Endothelial cell of umbilical vein (primary cell): ENCODE data around the gene ACTL10. TPM values are rescaled to one million over a fixed set of nuclear protein-coding genes. Genes with fewer than 3 reads are reported as not detected.

Experiments used
- BruUV-seq: library from RNA; stranded (reverse); fragments of 400-500 nt; replicated peaks from 2 replicates; lab custom pipeline; 2021; lab: Mats Ljungman, UMichigan
- CTCF ChIA-PET: fragments of 300-600, 350-600 bp; sonication (Branson Sonifier 250); formaldehyde crosslinking; loops from one replicate; lab custom pipeline; 2021; ENCODE audit warnings: antibody characterized with exemption, inconsistent platforms; lab: Charles Lee
- POLR2A ChIA-PET: fragments of 300-600, 350-600 bp; sonication (Branson Sonifier 250); formaldehyde crosslinking; loops from one replicate; lab custom pipeline; 2021; ENCODE audit warnings: antibody characterized with exemption, inconsistent platforms; lab: Charles Lee
- DNase-seq: peaks from one replicate; pipeline ENCODE4 v3.0.0-alpha.2; 2011; ENCODE audit warnings: low read depth, low spot score
- FAIRE-seq: peaks from 2 replicates; lab custom pipeline; 2011; peaks lifted over from hg19 to GRCh38; lab: Jason Lieb, UNC
- H2AFZ ChIP-seq: 2 replicates; pipeline ENCODE4 v1.6.0; 2012; ENCODE audit warnings: low read depth, low read length, control low read depth, inconsistent platforms
- H3K27ac ChIP-seq: 2 replicates; pipeline ENCODE4 v1.5.1; 2011; ENCODE audit warnings: low read depth, mild to moderate bottlenecking, control low read depth, low read length, moderate library complexity; ENCODE audit not compliant: insufficient read depth
- H3K27me3 ChIP-seq, 2 experiments: 2 replicates each; pipeline versions ENCODE4 v1.6.0 to v1.6.1; 2011; ENCODE audit warnings: low read length in 2 of 2, mixed read lengths in 1 of 2; ENCODE audit not compliant: control insufficient read depth in 2 of 2, insufficient read depth in 2 of 2
- H3K36me3 ChIP-seq, 2 experiments: 2 replicates in 1 of 2; 3 replicates in 1 of 2; pipeline ENCODE4 v1.5.1; 2011; ENCODE audit warnings: low read length in 2 of 2, mild to moderate bottlenecking in 1 of 2, moderate library complexity in 1 of 2; ENCODE audit not compliant: control insufficient read depth in 2 of 2, insufficient read depth in 2 of 2; ENCODE audit errors: extremely low read depth in 1 of 2
- H3K4me1 ChIP-seq: 3 replicates; pipeline ENCODE4 v1.5.1; 2011; ENCODE audit warnings: mild to moderate bottlenecking, low read length; ENCODE audit not compliant: control insufficient read depth, insufficient read depth; ENCODE audit errors: extremely low read depth
- H3K4me2 ChIP-seq: 2 replicates; pipeline ENCODE4 v1.6.1; 2011; ENCODE audit warnings: low read length, control low read depth, mixed read lengths; ENCODE audit not compliant: insufficient read depth
- H3K4me3 ChIP-seq, 3 experiments: fragments of 200-600 bp in 1 of 3; sonication (generic), shearing (Covaris generic) in 1 of 3; replicated peaks in 1 of 3; 2 replicates each; pipeline ENCODE4 v1.5.1; 2011 to 2016; ENCODE audit warnings: control low read depth in 3 of 3, low read length in 3 of 3, mild to moderate bottlenecking in 2 of 3, inconsistent platforms in 1 of 3, low read depth in 1 of 3, moderate library complexity in 1 of 3; ENCODE audit not compliant: insufficient read depth in 1 of 3
- H3K79me2 ChIP-seq: 2 replicates; pipeline ENCODE4 v1.6.0; 2012; ENCODE audit warnings: low read length, inconsistent platforms; ENCODE audit not compliant: control insufficient read depth, insufficient read depth
- H3K9ac ChIP-seq: replicated peaks from 2 replicates; pipeline ENCODE3; 2011; ENCODE audit warnings: low read length, control low read depth; ENCODE audit not compliant: insufficient read depth; ENCODE audit errors: extremely low read depth
- H3K9me1 ChIP-seq: replicated peaks from 3 replicates; pipeline ENCODE4 v1.6.0; 2011; ENCODE audit warnings: mild to moderate bottlenecking, low read length; ENCODE audit not compliant: control insufficient read depth, insufficient read depth; ENCODE audit errors: extremely low read depth
- H3K9me3 ChIP-seq: replicated peaks from 2 replicates; pipeline ENCODE4 v1.5.1; 2012; ENCODE audit warnings: low read length, inconsistent platforms; ENCODE audit not compliant: control insufficient read depth, insufficient read depth
- H4K20me1 ChIP-seq: replicated peaks from 2 replicates; pipeline ENCODE3; 2011; ENCODE audit warnings: mild to moderate bottlenecking, low read length; ENCODE audit not compliant: control insufficient read depth, insufficient read depth; ENCODE audit errors: extremely low read depth
- CTCF ChIP-seq, 2 donors: IDR thresholded peaks; 1 replicate in 1 of 2; 2 replicates in 1 of 2; pipeline ENCODE4 v1.5.1; 2011; ENCODE audit warnings: low read length in 2 of 2, mild to moderate bottlenecking in 2 of 2, moderate library complexity in 2 of 2, control low read depth in 1 of 2, inconsistent platforms in 1 of 2, low read depth in 1 of 2; ENCODE audit not compliant: insufficient read depth in 1 of 2; ENCODE audit errors: extremely low read depth in 1 of 2
- FOS ChIP-seq: IDR thresholded peaks from 2 replicates; pipeline ENCODE4 v1.6.1; 2011; ENCODE audit warnings: mild to moderate bottlenecking, low read length, moderate library complexity, borderline replicate concordance; ENCODE audit not compliant: insufficient read depth
- JUN ChIP-seq: IDR thresholded peaks from 2 replicates; pipeline ENCODE4 v1.6.1; 2011; ENCODE audit warnings: borderline replicate concordance, low read depth; ENCODE audit not compliant: insufficient read length, insufficient read depth
- POLR2AphosphoS5 ChIP-seq: IDR thresholded peaks from 2 replicates; pipeline ENCODE4 v1.6.1; 2012; ENCODE audit warnings: low read depth, mild to moderate bottlenecking, control low read depth, low read length, moderate library complexity; ENCODE audit not compliant: insufficient read depth
- dilution Hi-C: fragments of 300-500 bp; cut with MboI; formaldehyde crosslinking; loops from one replicate; pipeline ENCODE4 v1.15.0; 2019; ENCODE audit warnings: low sequenced_read_pairs; ENCODE audit not compliant: extremely low pct_ligation_motif_present
- intact Hi-C: fragments of 100-400 bp; cut with micrococcal nuclease; formaldehyde crosslinking; loops from one replicate; pipeline ENCODE4 v1.10.0; 2022
- polyA plus RNA-seq, 4 experiments: library from polyadenylated mRNA; depleted of rRNA in 3 of 4; stranded (reverse) in 3 of 4; unstranded in 1 of 4; fragments of >200 nt; gene quantifications; 2 replicates each; pipeline versions ENCODE4 v1.2.1 to v1.2.3, GENCODE V29; 2011 to 2012; ENCODE audit warnings: missing spikeins in 1 of 4
- total RNA-seq: library from RNA; stranded (reverse); gene quantifications from 2 replicates; pipeline ENCODE4 v1.2.3, GENCODE V29; 2021

Gene ACTL10
- total and polyA plus RNA-seq, 2 donors (not counting 3 experiments of a cell fraction or from before 2014, with no cell fraction given): 0.92 to 1.4 TPM

GRCh38 chr20:33622705-33623365 is 43.9 kb upstream of the ACTL10 start:
- no peak overlapping the region for H2AFZ ChIP-seq
- ChIA-PET POLR2A (no interaction called here), CTCF (interaction anchor here (1.0 kb wide), 1 partner anchor 45 kb away, joined by 3 read pairs; no protein-coding TSS in a partner anchor)
- no peaks in the 10 kb centered on the region for H3K27me3 ChIP-seq
- H3K4me3 ChIP-seq: no peak overlapping the region
- DNase-seq: no peak
- intact Hi-C loops (no loop called here), dilution Hi-C loops (no loop called here)
- H3K4me2 ChIP-seq: no peak overlapping the region
- H3K9me1 ChIP-seq: no peaks in the 10 kb centered on the region
- BruUV-seq: no TSS peak
- H3K27ac ChIP-seq: no peak overlapping the region
- no peak for TF ChIP-seq CTCF (IDR thresholded peaks at IDR 0.05; ENCODE audit: extremely low read depth in 1 of 2, insufficient read depth in 1 of 2, low read depth in 1 of 2, low read length in 2 of 2)
- H3K9me3 ChIP-seq: no peaks in the 10 kb centered on the region
- no peak for FAIRE-seq
- H3K4me1 ChIP-seq: no peaks in the 10 kb centered on the region
- H3K79me2 ChIP-seq: no peaks in the 10 kb centered on the region
- H3K36me3 ChIP-seq: peaks cover 0 to 2% of the 10 kb centered on the region in 2 experiments
- H4K20me1 ChIP-seq: no peaks in the 10 kb centered on the region
- H3K9ac ChIP-seq: no peak overlapping the region

- no peaks in the 10 kb centered on the region for H3K27me3 ChIP-seq
- no peak overlapping the region for H3K4me2 ChIP-seq
- no peaks in the 10 kb centered on the region for H3K9me1 ChIP-seq
- DNase-seq (no peak), FAIRE-seq (no peak)
- ChIA-PET POLR2A (no interaction called here), CTCF (no interaction called here)
- intact Hi-C loops (no loop called here), dilution Hi-C loops (no loop called here)
- H3K9ac ChIP-seq: no peak overlapping the region
- no TSS peak for BruUV-seq
- peaks cover 0 to 5% of the 10 kb centered on the region in 2 experiments for H3K36me3 ChIP-seq
- H4K20me1 ChIP-seq: no peaks in the 10 kb centered on the region
- H3K4me3 ChIP-seq: no peak overlapping the region
- H3K4me1 ChIP-seq: no peaks in the 10 kb centered on the region
- no peak overlapping the region for H3K27ac ChIP-seq
- no peaks in the 10 kb centered on the region for H3K9me3 ChIP-seq
- no peaks in the 10 kb centered on the region for H3K79me2 ChIP-seq
- no peak for TF ChIP-seq JUN
- no peak for TF ChIP-seq POLR2AphosphoS5
- no peak for TF ChIP-seq FOS
- no peak overlapping the region for H2AFZ ChIP-seq
Measured at GRCh38 chr20:33624399-33624798, 42.3 kb upstream of the ACTL10 start.
